Left ventricle myocardium inferior (tissue), 1 donor: Measurements from ENCODE around the gene TPK1. TPM values are rescaled to one million over a fixed set of nuclear protein-coding genes. Genes with fewer than 3 reads are reported as not detected.
A peak's percentile ranks its signal among the peaks of the same experiment; 100 is the strongest.

Experiments used
- DNase-seq: peaks from one replicate; pipeline ENCODE4 v3.0.0-alpha.2; 2020
- H3K27ac ChIP-seq: fragments of 200-600 bp; replicated peaks from 2 replicates; pipeline ENCODE4 v1.8.0; 2021
- H3K27me3 ChIP-seq: fragments of 200-600 bp; 2 replicates; pipeline ENCODE4 v1.8.0; 2021; ENCODE audit warnings: low read depth
- H3K36me3 ChIP-seq: fragments of 200-600 bp; 2 replicates; pipeline ENCODE4 v1.8.0; 2021
- H3K4me1 ChIP-seq: fragments of 200-600 bp; 2 replicates; pipeline ENCODE4 v1.8.0; 2021
- H3K4me3 ChIP-seq: fragments of 200-600 bp; 2 replicates; pipeline ENCODE4 v1.8.0; 2021; ENCODE audit warnings: mild to moderate bottlenecking, moderate library complexity
- H3K9me3 ChIP-seq: fragments of 200-600 bp; replicated peaks from 2 replicates; pipeline ENCODE4 v1.8.0; 2021
- CTCF ChIP-seq: fragments of 200-600 bp; IDR thresholded peaks from 2 replicates; pipeline ENCODE4 v1.8.0; 2021; ENCODE audit warnings: antibody characterized with exemption, mild to moderate bottlenecking, borderline replicate concordance
- intact Hi-C: fragments of 100-400 bp; cut with micrococcal nuclease; formaldehyde crosslinking; loops from one replicate; pipeline ENCODE4 v1.11.0; 2022
- total RNA-seq: library from RNA; stranded (reverse); fragmentation: NEBNext Ultra II Directional; extraction: Animal tissue kit (Norgen Biotek cat#: 25700); gene quantifications from one replicate; pipeline ENCODE4 v1.2.1, GENCODE V29; 2021
- donor health status: DM: no; HTN: yes; CAD: no; lungs with severe emphysema.

Gene TPK1
- total RNA-seq, 1 donor from 2014 or later = 3.5 TPM

- H3K4me3 ChIP-seq = no peak overlapping the region
- intact Hi-C loops = no loop called here
- TF ChIP-seq CTCF = no peak
Observed at GRCh38 chr7:144445590-144445989, 390.3 kb downstream of the TPK1 start.

GRCh38 chr7:144439717-144440205, 396.1 kb downstream of the TPK1 start:
- Histone ChIP-seq H3K27me3 (peaks cover 4% of the 10 kb centered on the region), H3K4me3 (no peak overlapping the region), H3K4me1 (no peaks in the 10 kb centered on the region), H3K9me3 (no peaks in the 10 kb centered on the region), H3K36me3 (no peaks in the 10 kb centered on the region), H3K27ac (no peak overlapping the region)
- no peak for TF ChIP-seq CTCF
- DNase-seq = no peak
- intact Hi-C loops = no loop called here

More at GRCh38 chr7:144445590-144445989, 390.3 kb downstream of the TPK1 start:
- no peaks in the 10 kb centered on the region for H3K27me3 ChIP-seq
- no peaks in the 10 kb centered on the region for H3K9me3 ChIP-seq
- DNase-seq = no peak
- H3K4me1 ChIP-seq = no peaks in the 10 kb centered on the region
- no peaks in the 10 kb centered on the region for H3K36me3 ChIP-seq
- H3K27ac ChIP-seq = no peak overlapping the region

- TF ChIP-seq CTCF = no peak
- H3K4me3 ChIP-seq = no peak overlapping the region
- intact Hi-C loops = no loop called here
Observed at GRCh38 chr7:144438759-144439158, 397.1 kb downstream of the TPK1 start.

GRCh38 chr7:144437370-144438191, 398.3 kb downstream of the TPK1 start:
- no peaks in the 10 kb centered on the region for H3K4me1 ChIP-seq
- intact Hi-C loops = no loop called here
- peaks cover 8% of the 10 kb centered on the region for H3K27me3 ChIP-seq
- H3K9me3 ChIP-seq = no peaks in the 10 kb centered on the region
- DNase-seq = no peak
- H3K36me3 ChIP-seq = no peaks in the 10 kb centered on the region
- no peak overlapping the region for H3K4me3 ChIP-seq
- TF ChIP-seq CTCF = peak; percentile 68
- no peak overlapping the region for H3K27ac ChIP-seq

More at GRCh38 chr7:144438759-144439158, 397.1 kb downstream of the TPK1 start:
- Histone ChIP-seq H3K36me3 (no peaks in the 10 kb centered on the region), H3K27ac (no peak overlapping the region), H3K4me1 (no peaks in the 10 kb centered on the region), H3K27me3 (peaks cover 4% of the 10 kb centered on the region), H3K9me3 (no peaks in the 10 kb centered on the region)
- no peak for DNase-seq

GRCh38 chr7:144436500-144436899, 399.4 kb downstream of the TPK1 start:
- H3K36me3 ChIP-seq = no peaks in the 10 kb centered on the region
- H3K9me3 ChIP-seq = no peaks in the 10 kb centered on the region
- H3K27ac ChIP-seq = no peak overlapping the region
- no peak for TF ChIP-seq CTCF
- no peak overlapping the region for H3K4me3 ChIP-seq
- H3K4me1 ChIP-seq = no peaks in the 10 kb centered on the region
- H3K27me3 ChIP-seq = peaks cover 8% of the 10 kb centered on the region
- DNase-seq = no peak
- intact Hi-C loops = no loop called here
